ENCODE measurements around the gene ADCK2. TPM values are rescaled to one million over a fixed set of nuclear protein-coding genes. Genes with fewer than 3 reads are reported as not detected.

The ADCK2 gene
- total and polyA plus RNA-seq, 10 of the 15 experiments (the other 5 are each of a cell fraction or from before 2014, with no cell fraction given), result 0.52 to 19.4 (median 13.1) TPM

DNA sequence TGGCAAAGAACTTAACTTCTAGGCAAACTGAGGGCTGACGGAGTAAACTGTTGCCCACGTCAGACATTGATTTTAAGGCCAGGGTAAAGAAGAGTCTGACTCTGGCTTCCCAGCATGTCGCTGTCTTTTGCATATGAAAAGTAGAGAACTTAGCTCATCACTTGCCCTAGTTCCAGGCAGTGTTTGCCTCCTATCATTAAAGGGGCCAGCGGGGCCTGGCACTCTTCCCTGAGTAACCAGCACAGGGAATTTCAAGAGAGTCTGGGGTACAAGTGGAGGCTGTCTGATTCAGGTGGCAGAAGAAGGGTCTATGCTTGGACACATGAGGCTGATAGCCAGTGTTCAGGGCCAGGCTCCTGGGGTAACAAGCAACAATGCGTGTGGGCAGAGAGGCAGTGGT, 36.9 kb upstream of the ADCK2 start:
- Histone ChIP-seq H3K36me3 (ENCODE audit: control insufficient read depth in 2 of 2, insufficient read depth in 2 of 2, low read length in 1 of 2) (no peaks in the 10 kb centered on the region), H4K20me1 (ENCODE audit: control insufficient read depth, insufficient read depth) (no peaks in the 10 kb centered on the region), H2AFZ (ENCODE audit: control insufficient read depth, low read depth, low read length) (no peak overlapping the region), H3K9ac (ENCODE audit: control insufficient read depth, insufficient read depth, low read length) (no peak overlapping the region), H3K4me3 (no peak overlapping the region), H3K9me3 (replicated peaks; ENCODE audit: control insufficient read depth, insufficient read depth, low read length) (no peaks in the 10 kb centered on the region), H3K79me2 (ENCODE audit: control insufficient read depth, insufficient read depth, low read length) (no peaks in the 10 kb centered on the region), H3K4me2 (ENCODE audit: control insufficient read depth, insufficient read depth) (no peak overlapping the region), H3K27me3 (replicated peaks in 1 of 2; ENCODE audit: control insufficient read depth in 2 of 2, insufficient read depth in 2 of 2, low read length in 1 of 2) (peaks cover 5 to 7% of the 10 kb centered on the region in 2 experiments), H3K27ac (ENCODE audit: control insufficient read depth, insufficient read depth) (no peak overlapping the region), H3K4me1 (ENCODE audit: control insufficient read depth, insufficient read depth, low read length) (no peaks in the 10 kb centered on the region)
- 48% methylated on average over 5 of the region's 5 CpGs for WGBS (ENCODE audit: insufficient coverage, insufficient replicate concordance, low lambda C conversion rate, missing lambda C conversion rate)
- ChIA-PET POLR2A (interaction anchor here (0.6 kb wide), 1 partner anchor 103 kb away, joined by 6 read pairs; no protein-coding TSS in a partner anchor), CTCF (no interaction called here), RAD21 (ENCODE audit: unreplicated experiment) (no interaction called here), SMC1A (ENCODE audit: uncharacterized antibody, unreplicated experiment) (no interaction called here)
- FAIRE-seq (no peak), ATAC-seq (no peak), DNase-seq (ENCODE audit: low read depth, low spot score) (no peak)
- in situ Hi-C loops (cut with MboI) (no loop called here), intact Hi-C loops (cut with micrococcal nuclease; ENCODE audit: unreplicated experiment) (no loop called here)
- TF ChIP-seq EGR1 (IDR thresholded peaks at IDR 0.05; ENCODE audit: borderline replicate concordance in 1 of 2, low read depth in 2 of 2, low read length in 2 of 2), result no peak
- no peak for TF ChIP-seq RUNX3 (IDR thresholded peaks at IDR 0.05; ENCODE audit: low read length)
- TF ChIP-seq ZNF24 (IDR thresholded peaks at IDR 0.05), result no peak
- TF ChIP-seq ESRRA (IDR thresholded peaks at IDR 0.05; ENCODE audit: low read length), result no peak
- TF ChIP-seq NFYA (IDR thresholded peaks at IDR 0.05; ENCODE audit: borderline replicate concordance, low read depth, low read length), result no peak
- TF ChIP-seq, protein P1, sequence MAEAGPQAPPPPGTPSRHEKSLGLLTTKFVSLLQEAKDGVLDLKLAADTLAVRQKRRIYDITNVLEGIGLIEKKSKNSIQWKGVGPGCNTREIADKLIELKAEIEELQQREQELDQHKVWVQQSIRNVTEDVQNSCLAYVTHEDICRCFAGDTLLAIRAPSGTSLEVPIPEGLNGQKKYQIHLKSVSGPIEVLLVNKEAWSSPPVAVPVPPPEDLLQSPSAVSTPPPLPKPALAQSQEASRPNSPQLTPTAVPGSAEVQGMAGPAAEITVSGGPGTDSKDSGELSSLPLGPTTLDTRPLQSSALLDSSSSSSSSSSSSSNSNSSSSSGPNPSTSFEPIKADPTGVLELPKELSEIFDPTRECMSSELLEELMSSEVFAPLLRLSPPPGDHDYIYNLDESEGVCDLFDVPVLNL (IDR thresholded peaks at IDR 0.05; ENCODE audit: low read depth, low read length), result no peak
- no peak for TF ChIP-seq MEF2A (IDR thresholded peaks at IDR 0.05; ENCODE audit: insufficient read depth, low read depth, low read length)
- no peak for TF ChIP-seq POLR2AphosphoS5 (IDR thresholded peaks at IDR 0.05; ENCODE audit: low read length)
- TF ChIP-seq, protein P2, sequence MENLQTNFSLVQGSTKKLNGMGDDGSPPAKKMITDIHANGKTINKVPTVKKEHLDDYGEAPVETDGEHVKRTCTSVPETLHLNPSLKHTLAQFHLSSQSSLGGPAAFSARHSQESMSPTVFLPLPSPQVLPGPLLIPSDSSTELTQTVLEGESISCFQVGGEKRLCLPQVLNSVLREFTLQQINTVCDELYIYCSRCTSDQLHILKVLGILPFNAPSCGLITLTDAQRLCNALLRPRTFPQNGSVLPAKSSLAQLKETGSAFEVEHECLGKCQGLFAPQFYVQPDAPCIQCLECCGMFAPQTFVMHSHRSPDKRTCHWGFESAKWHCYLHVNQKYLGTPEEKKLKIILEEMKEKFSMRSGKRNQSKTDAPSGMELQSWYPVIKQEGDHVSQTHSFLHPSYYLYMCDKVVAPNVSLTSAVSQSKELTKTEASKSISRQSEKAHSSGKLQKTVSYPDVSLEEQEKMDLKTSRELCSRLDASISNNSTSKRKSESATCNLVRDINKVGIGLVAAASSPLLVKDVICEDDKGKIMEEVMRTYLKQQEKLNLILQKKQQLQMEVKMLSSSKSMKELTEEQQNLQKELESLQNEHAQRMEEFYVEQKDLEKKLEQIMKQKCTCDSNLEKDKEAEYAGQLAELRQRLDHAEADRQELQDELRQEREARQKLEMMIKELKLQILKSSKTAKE (IDR thresholded peaks at IDR 0.05; ENCODE audit: low read depth, poor library complexity, severe bottlenecking), result no peak
- TF ChIP-seq, protein P3, sequence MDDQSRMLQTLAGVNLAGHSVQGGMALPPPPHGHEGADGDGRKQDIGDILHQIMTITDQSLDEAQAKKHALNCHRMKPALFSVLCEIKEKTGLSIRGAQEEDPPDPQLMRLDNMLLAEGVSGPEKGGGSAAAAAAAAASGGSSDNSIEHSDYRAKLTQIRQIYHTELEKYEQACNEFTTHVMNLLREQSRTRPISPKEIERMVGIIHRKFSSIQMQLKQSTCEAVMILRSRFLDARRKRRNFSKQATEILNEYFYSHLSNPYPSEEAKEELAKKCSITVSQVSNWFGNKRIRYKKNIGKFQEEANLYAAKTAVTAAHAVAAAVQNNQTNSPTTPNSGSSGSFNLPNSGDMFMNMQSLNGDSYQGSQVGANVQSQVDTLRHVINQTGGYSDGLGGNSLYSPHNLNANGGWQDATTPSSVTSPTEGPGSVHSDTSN (IDR thresholded peaks at IDR 0.05; ENCODE audit: insufficient replicate concordance, low read depth, low read length), result no peak
- no peak for TF ChIP-seq PML (IDR thresholded peaks at IDR 0.05; ENCODE audit: low read length)
- no peak for TF ChIP-seq ZNF217 (IDR thresholded peaks at IDR 0.05)
- TF ChIP-seq RAD21 (IDR thresholded peaks at IDR 0.05; ENCODE audit: insufficient read depth, low read depth, low read length), result no peak
- TF ChIP-seq, protein P4, sequence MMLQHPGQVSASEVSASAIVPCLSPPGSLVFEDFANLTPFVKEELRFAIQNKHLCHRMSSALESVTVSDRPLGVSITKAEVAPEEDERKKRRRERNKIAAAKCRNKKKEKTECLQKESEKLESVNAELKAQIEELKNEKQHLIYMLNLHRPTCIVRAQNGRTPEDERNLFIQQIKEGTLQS (IDR thresholded peaks at IDR 0.05; ENCODE audit: borderline replicate concordance, extremely low read depth, low read depth, low read length), result no peak
- TF ChIP-seq KLF5 (IDR thresholded peaks at IDR 0.05; ENCODE audit: partially characterized antibody), result no peak
- no peak for TF ChIP-seq MYC (IDR thresholded peaks at IDR 0.05; ENCODE audit: insufficient read depth, insufficient read length, insufficient replicate concordance, low read length, severe bottlenecking)
- TF ChIP-seq SIX5 (IDR thresholded peaks at IDR 0.05; ENCODE audit: low read depth, low read length, severe bottlenecking), result no peak
- TF ChIP-seq, protein P5, sequence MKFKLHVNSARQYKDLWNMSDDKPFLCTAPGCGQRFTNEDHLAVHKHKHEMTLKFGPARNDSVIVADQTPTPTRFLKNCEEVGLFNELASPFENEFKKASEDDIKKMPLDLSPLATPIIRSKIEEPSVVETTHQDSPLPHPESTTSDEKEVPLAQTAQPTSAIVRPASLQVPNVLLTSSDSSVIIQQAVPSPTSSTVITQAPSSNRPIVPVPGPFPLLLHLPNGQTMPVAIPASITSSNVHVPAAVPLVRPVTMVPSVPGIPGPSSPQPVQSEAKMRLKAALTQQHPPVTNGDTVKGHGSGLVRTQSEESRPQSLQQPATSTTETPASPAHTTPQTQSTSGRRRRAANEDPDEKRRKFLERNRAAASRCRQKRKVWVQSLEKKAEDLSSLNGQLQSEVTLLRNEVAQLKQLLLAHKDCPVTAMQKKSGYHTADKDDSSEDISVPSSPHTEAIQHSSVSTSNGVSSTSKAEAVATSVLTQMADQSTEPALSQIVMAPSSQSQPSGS (IDR thresholded peaks at IDR 0.05; ENCODE audit: low read length), result no peak
- no TSS peak for BruUV-seq (replicated peaks)

Data from GM12878 (cell line).